Activated CD4-positive, alpha-beta T cell treated with anti-CD3 and anti-CD28 coated beads, Interleukin-2, amount 10 ng/mL, durations not matched to agents 7 days and 5 days (primary cell): ENCODE data around the gene KIF27. TPM values are rescaled to one million over a fixed set of nuclear protein-coding genes. Genes with fewer than 3 reads are reported as not detected.
A peak's percentile ranks its signal among the peaks of the same experiment; 100 is the strongest.

Experiments used
- CTCF ChIA-PET: fragments of 350-600 bp; sonication (Branson Sonifier 250); formaldehyde crosslinking; loops from one replicate; lab custom pipeline; 2021; ENCODE audit warnings: antibody characterized with exemption; lab: Charles Lee
- POLR2A ChIA-PET: fragments of 350-600 bp; sonication (Branson Sonifier 250); formaldehyde crosslinking; loops from one replicate; lab custom pipeline; 2021; ENCODE audit warnings: antibody characterized with exemption; lab: Charles Lee
- DNase-seq: peaks from one replicate; pipeline ENCODE4 v3.0.0-alpha.2; 2020
- H3K27ac Mint-ChIP-seq: one replicate; pipeline ENCODE4 v1.8.0; 2021; ENCODE audit warnings: mild to moderate bottlenecking, moderate library complexity, mixed read lengths
- H3K27me3 Mint-ChIP-seq: one replicate; pipeline ENCODE4 v1.8.0; 2021; ENCODE audit warnings: mixed read lengths
- H3K36me3 Mint-ChIP-seq: one replicate; pipeline ENCODE4 v1.8.0; 2021; ENCODE audit warnings: low read depth, mixed read lengths
- H3K4me1 Mint-ChIP-seq: one replicate; pipeline ENCODE4 v1.8.0; 2021; ENCODE audit warnings: mixed read lengths
- H3K4me3 Mint-ChIP-seq: one replicate; pipeline ENCODE4 v1.8.0; 2021; ENCODE audit warnings: mild to moderate bottlenecking, moderate library complexity, mixed read lengths
- H3K9me3 Mint-ChIP-seq: one replicate; pipeline ENCODE4 v1.8.0; 2021; ENCODE audit warnings: mixed read lengths
- total RNA-seq, 2 experiments: library from RNA; stranded (reverse); gene quantifications; one replicate each; pipeline ENCODE4 v1.2.3, GENCODE V29; 2021

Gene KIF27, protein sequence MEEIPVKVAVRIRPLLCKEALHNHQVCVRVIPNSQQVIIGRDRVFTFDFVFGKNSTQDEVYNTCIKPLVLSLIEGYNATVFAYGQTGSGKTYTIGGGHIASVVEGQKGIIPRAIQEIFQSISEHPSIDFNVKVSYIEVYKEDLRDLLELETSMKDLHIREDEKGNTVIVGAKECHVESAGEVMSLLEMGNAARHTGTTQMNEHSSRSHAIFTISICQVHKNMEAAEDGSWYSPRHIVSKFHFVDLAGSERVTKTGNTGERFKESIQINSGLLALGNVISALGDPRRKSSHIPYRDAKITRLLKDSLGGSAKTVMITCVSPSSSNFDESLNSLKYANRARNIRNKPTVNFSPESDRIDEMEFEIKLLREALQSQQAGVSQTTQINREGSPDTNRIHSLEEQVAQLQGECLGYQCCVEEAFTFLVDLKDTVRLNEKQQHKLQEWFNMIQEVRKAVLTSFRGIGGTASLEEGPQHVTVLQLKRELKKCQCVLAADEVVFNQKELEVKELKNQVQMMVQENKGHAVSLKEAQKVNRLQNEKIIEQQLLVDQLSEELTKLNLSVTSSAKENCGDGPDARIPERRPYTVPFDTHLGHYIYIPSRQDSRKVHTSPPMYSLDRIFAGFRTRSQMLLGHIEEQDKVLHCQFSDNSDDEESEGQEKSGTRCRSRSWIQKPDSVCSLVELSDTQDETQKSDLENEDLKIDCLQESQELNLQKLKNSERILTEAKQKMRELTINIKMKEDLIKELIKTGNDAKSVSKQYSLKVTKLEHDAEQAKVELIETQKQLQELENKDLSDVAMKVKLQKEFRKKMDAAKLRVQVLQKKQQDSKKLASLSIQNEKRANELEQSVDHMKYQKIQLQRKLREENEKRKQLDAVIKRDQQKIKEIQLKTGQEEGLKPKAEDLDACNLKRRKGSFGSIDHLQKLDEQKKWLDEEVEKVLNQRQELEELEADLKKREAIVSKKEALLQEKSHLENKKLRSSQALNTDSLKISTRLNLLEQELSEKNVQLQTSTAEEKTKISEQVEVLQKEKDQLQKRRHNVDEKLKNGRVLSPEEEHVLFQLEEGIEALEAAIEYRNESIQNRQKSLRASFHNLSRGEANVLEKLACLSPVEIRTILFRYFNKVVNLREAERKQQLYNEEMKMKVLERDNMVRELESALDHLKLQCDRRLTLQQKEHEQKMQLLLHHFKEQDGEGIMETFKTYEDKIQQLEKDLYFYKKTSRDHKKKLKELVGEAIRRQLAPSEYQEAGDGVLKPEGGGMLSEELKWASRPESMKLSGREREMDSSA (N-terminal part only)
- total RNA-seq = 1 to 10 TPM; 3.2 to 3.8 TPM

DNA sequence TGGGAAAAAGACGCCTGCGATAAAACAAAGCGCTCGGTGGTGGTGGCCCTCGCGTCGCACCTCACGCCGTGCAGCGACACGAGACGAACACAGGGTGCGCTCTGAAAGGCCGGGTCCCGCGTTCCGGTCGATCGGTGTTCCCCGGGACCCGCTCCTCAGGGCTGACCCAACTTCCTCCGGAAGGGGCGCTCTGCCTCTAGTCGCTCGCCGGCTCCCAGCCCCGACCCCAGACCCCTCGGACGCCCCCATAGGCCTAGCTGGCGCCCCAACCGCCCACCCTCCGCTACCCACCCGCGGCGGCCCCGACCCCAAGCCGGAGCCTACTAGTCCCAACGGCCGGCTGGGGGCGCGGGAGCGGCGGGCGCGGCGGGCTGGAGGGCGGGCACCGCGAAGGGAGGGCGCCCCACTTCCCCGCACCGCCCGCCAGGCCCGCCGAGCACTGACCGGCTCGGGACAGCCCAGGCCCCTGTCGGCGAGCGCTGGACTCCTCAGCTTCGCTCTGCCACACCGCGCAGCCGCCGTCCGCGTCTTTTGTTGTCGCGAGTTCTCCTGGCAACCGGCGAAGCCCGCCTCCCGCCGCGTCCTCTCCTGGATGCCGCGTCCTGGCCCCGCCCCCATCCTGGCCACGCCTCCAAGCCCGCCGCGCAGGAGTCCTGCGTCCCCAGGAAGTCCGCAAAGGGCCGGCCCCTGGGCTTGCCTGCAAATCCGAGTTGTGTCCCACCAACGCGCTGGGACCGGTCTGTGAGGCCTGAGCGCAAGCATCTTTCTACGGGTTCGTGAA, at the start of gene KIF27:
TSS of gene KIF27 (minus strand) at position 506 of the 781 bp plus-strand sequence. CDS start 5,841 bp downstream, outside the sequence.
- Mint-ChIP-seq H3K9me3 (no peaks in the 10 kb centered on the region), H3K27me3 (no peaks in the 10 kb centered on the region), H3K27ac (peak within 1 kb of the TSS; percentile 96), H3K4me1 (peaks cover 21% of the 10 kb centered on the region), H3K36me3 (peaks cover 2% of the 10 kb centered on the region), H3K4me3 (peak within 1 kb of the TSS; percentile 85)
- ChIA-PET POLR2A (interaction anchor here (0.7 kb wide), 1 partner anchor 54 kb away, joined by 5 read pairs; no protein-coding TSS in a partner anchor), CTCF (interaction anchor here (0.5 to 2.7 kb wide), 12 partner anchors 9 to 587 kb away, joined by 3 to 7 read pairs (median 3); partner anchors contain the start of gene IDNK)
- peak; percentile 97 for DNase-seq

DNA sequence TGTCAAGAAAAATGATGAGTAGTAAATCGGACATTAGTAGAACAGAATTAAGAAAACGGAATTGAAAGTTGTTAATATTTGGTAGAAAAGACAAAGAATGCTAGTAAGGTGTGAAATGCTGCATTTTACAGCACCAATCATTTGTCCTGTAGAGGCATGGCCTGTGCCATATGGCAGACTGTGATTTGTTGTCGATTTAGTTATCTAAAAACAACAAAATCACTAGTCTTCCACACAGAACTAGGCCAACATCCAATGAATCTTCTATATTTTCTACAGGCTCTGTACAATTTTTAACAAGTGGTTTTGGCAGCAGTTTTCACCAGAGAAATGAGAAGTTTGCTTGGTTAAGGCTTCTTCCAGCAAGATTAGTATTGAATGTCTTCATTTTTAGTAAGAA, 48.4 kb upstream of the KIF27 start:
- no peak for DNase-seq
- CTCF ChIA-PET = no interaction called here
- peaks cover 26% of the 10 kb centered on the region for H3K4me1 Mint-ChIP-seq
- H3K4me3 Mint-ChIP-seq = no peak overlapping the region
- H3K27ac Mint-ChIP-seq = no peak overlapping the region
- H3K27me3 Mint-ChIP-seq = no peaks in the 10 kb centered on the region
- POLR2A ChIA-PET = no interaction called here
- no peaks in the 10 kb centered on the region for H3K9me3 Mint-ChIP-seq
- H3K36me3 Mint-ChIP-seq = peaks cover 73% of the 10 kb centered on the region

DNA sequence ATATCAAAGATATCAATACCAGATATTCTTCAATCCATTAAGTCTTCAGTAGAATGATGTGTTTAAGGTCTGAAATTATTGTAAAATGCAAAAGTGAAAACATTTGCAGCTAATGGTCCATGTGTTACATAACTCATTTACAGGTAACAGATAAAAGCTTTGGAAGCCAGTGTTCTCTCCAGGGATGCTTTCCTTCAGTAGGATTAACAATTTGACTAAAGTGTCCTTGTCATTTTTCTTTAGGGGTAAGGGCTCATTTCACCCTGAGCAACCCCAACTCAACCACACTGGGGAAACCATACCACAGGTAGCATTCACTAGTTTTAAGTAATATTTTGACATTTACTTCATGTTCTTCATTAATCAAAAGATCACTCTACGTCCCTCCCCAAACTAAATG, 45.8 kb upstream of the KIF27 start:
- CTCF ChIA-PET = interaction anchor here (1.0 to 2.6 kb wide), 3 partner anchors 8 to 11 kb away, joined by 3 to 7 read pairs (median 3); no protein-coding TSS in a partner anchor
- no peak overlapping the region for H3K27ac Mint-ChIP-seq

DNA sequence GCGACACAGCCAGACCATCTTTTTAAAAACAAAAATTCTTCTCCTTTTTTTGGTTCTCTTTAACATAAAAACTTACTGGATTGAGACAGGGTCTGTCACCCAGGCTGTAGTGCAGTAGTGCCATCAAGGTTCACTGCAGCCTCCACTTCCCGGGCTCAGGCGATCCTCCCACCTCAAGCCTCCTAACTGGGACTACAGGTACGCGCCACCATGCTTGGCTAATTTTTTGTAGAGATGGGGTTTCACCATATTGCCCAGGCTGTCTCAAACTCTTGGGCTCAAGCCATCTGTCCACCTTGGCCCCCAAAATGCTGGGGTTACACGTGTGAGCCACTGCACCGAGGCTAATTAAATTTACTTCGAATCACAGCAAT, 45.0 kb upstream of the KIF27 start:
- Mint-ChIP-seq H3K4me1 (peaks cover 8% of the 10 kb centered on the region), H3K27me3 (no peaks in the 10 kb centered on the region), H3K27ac (no peak overlapping the region), H3K36me3 (peaks cover 43% of the 10 kb centered on the region), H3K4me3 (no peak overlapping the region), H3K9me3 (no peaks in the 10 kb centered on the region)
- no peak for DNase-seq
- ChIA-PET POLR2A (no interaction called here), CTCF (no interaction called here)

More for the DNA sequence above, 45.8 kb upstream of the KIF27 start:
- Mint-ChIP-seq H3K36me3 (peaks cover 52% of the 10 kb centered on the region), H3K9me3 (no peaks in the 10 kb centered on the region), H3K27me3 (no peaks in the 10 kb centered on the region), H3K4me3 (no peak overlapping the region), H3K4me1 (peaks cover 11% of the 10 kb centered on the region)
- DNase-seq = no peak
- POLR2A ChIA-PET = no interaction called here

DNA sequence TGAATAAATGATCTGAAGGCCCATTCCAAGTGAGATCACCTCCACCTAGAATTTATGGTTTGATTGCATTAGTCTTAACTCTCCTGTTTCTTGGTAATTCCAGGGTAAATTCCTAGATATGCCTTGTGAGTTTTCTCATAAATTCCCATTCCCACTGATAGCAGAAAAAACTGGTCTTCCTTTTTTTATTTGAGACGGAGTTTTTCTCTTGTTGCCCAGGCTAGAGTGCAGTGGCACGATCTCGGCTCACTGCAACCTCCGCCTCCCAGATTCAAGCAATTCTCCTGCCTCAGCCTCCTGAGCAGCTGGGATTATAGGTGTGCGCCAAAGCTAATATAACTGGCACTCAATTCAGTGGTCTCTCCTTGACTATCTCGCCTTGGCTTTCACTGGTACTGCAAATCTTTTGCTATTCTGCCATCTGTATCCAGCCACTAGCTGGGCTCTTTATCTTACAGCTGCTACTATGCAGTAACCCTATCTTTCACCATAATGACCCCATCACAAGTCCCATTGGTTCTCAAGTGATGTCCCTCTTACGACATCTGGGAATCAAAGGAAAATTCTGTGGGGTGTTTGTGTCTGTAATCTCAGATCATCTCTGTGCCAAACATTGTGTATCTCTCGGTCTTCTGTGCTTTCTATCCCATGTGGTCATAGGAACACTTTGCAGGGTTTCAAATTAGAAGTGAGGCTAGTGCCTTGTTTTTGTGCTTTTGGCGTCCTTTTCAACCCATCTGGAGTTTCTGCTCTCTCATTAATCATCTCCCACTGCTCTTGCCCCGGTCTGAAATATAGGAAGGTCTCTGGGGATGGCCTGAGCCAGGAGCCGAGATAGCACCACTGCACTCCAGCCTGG, 44.3 kb upstream of the KIF27 start:
- H3K9me3 Mint-ChIP-seq = no peaks in the 10 kb centered on the region
- peaks cover 37% of the 10 kb centered on the region for H3K36me3 Mint-ChIP-seq
- CTCF ChIA-PET = interaction anchor here (2.1 kb wide), 1 partner anchor 14 kb away, joined by 8 read pairs; the partner anchor contains the start of genes HNRNPK and RMI1
- H3K27ac Mint-ChIP-seq = no peak overlapping the region
- POLR2A ChIA-PET = no interaction called here
- no peaks in the 10 kb centered on the region for H3K27me3 Mint-ChIP-seq
- no peak for DNase-seq
- H3K4me1 Mint-ChIP-seq = peaks cover 5% of the 10 kb centered on the region
- H3K4me3 Mint-ChIP-seq = no peak overlapping the region

DNA sequence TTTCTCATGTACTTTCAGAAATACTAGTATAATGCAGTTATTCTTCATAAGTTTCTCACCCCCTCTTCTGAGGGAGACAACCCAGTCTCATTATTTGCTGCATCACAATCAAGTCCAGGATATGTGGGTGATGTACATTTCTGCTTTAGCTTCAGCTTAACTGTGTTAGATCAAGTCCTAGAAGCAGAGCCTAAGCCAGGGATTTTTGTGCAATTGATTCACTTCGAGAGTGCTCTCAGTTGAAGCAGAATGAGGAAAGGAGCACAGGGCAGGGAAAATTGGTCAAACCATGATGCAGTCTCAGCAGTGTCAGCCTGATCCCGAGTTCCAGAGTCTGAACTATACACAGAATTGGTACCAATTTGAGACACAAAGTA, 43.7 kb upstream of the KIF27 start:
- POLR2A ChIA-PET = no interaction called here
- CTCF ChIA-PET = interaction anchor here (2.1 kb wide), 1 partner anchor 15 kb away, joined by 8 read pairs; the partner anchor contains the start of genes HNRNPK and RMI1
- Mint-ChIP-seq H3K9me3 (no peaks in the 10 kb centered on the region), H3K36me3 (peaks cover 31% of the 10 kb centered on the region), H3K4me3 (no peak overlapping the region), H3K27me3 (no peaks in the 10 kb centered on the region), H3K4me1 (peaks cover 2% of the 10 kb centered on the region), H3K27ac (no peak overlapping the region)
- DNase-seq = no peak

DNA sequence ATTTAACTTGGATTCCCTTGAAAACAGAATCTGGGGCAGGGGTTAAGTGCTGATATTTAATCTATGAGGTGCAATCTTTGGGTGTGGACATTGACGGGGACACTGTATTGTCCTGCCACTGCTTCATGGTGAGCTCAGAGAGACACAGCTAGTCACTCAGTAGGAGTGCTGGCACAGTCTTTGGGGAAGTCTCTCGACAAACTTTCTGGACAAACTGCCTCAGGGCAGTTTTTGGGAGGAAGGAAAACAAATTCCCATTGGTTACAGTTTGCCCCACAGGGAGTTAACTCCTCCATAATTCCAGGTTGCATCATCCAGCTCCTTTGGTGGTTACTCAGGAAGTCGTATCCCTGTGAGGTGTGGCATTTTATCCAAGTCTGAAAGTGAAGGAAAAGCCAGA, 40.9 kb upstream of the KIF27 start:
- peaks cover 4% of the 10 kb centered on the region for H3K4me1 Mint-ChIP-seq
- H3K9me3 Mint-ChIP-seq = no peaks in the 10 kb centered on the region
- no peak for DNase-seq
- ChIA-PET CTCF (interaction anchor here (0.6 to 2.6 kb wide), 4 partner anchors 9 to 324 kb away, joined by 3 to 14 read pairs (median 4); no protein-coding TSS in a partner anchor), POLR2A (interaction anchor here (0.6 kb wide), 1 partner anchor 1396 kb away, joined by 3 read pairs; no protein-coding TSS in a partner anchor)
- no peak overlapping the region for H3K27ac Mint-ChIP-seq
- H3K36me3 Mint-ChIP-seq = peaks cover 8% of the 10 kb centered on the region
- H3K27me3 Mint-ChIP-seq = no peaks in the 10 kb centered on the region
- H3K4me3 Mint-ChIP-seq = no peak overlapping the region

DNA sequence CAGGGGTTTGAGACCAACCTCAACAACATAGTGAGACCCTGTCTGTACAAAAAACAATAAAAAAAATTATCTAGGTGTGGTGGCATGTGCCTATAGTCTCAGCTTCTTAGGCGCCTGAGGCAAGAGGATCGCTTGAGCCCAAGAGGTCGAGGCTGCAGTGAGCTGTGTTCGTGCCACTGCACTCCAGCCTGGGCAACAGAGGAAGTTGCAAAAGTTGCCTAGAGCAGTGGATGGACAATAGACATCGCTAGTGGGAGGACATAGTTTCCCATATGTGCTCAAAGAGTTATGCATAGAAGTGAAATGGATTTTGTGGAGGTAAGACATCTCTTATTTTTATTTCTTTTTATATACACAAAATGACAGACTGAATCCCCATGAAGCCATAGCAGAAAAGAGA, 39.8 kb upstream of the KIF27 start:
- H3K27ac Mint-ChIP-seq = no peak overlapping the region
- POLR2A ChIA-PET = no interaction called here
- CTCF ChIA-PET = interaction anchor here (1.2 to 1.4 kb wide), 2 partner anchors 12 to 19 kb away, joined by 4 read pairs; partner anchors contain the start of genes HNRNPK and RMI1
- no peak for DNase-seq
- H3K36me3 Mint-ChIP-seq = peaks cover 6% of the 10 kb centered on the region
- no peaks in the 10 kb centered on the region for H3K9me3 Mint-ChIP-seq
- H3K4me1 Mint-ChIP-seq = peaks cover 12% of the 10 kb centered on the region
- H3K27me3 Mint-ChIP-seq = no peaks in the 10 kb centered on the region
- H3K4me3 Mint-ChIP-seq = no peak overlapping the region

DNA sequence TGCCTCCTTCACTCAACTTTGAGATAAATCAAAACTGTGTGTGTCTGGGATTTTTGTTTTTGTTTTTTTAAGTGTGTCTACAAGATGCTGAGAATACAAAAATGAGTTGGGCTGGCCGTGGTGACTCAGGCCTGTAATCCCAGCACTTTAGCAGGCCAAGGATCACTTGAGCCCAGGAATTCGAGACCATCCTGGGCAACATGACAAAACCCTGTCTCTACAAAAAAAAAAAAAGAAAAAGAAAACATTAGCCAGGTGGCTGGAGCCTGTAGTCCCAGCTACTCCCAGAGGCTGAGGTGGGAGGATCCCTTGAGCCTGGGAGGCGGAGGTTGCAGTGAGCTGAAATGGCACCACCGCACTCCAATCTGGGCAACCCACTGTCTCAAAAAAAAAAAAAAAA, 37.8 kb upstream of the KIF27 start:
- no peak overlapping the region for H3K4me3 Mint-ChIP-seq
- ChIA-PET POLR2A (no interaction called here), CTCF (interaction anchor here (0.6 to 2.2 kb wide), 2 partner anchors 9 to 237 kb away, joined by 6 to 7 read pairs; no protein-coding TSS in a partner anchor)
- no peak for DNase-seq
- peaks cover 13% of the 10 kb centered on the region for H3K36me3 Mint-ChIP-seq
- no peak overlapping the region for H3K27ac Mint-ChIP-seq
- H3K9me3 Mint-ChIP-seq = no peaks in the 10 kb centered on the region
- H3K27me3 Mint-ChIP-seq = no peaks in the 10 kb centered on the region
- peaks cover 27% of the 10 kb centered on the region for H3K4me1 Mint-ChIP-seq

DNA sequence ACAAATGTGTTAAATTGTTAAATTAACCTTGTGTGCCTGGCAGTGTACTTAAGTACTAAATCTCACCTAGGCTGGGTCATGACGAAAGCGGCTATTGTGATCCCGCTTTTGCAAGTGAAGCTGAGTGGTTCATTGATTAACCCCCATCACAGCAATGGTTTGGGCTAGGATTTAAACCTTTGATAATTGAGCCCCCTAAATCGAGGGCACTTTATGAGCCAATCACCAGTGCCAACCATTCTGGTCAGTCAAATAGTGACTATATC, 35.9 kb upstream of the KIF27 start:
- Mint-ChIP-seq H3K4me3 (peak overlapping the region; percentile 94), H3K36me3 (peaks cover 14% of the 10 kb centered on the region), H3K4me1 (peaks cover 28% of the 10 kb centered on the region), H3K27ac (peak overlapping the region; percentile 94), H3K27me3 (no peaks in the 10 kb centered on the region), H3K9me3 (no peaks in the 10 kb centered on the region)
- ChIA-PET POLR2A (no interaction called here), CTCF (no interaction called here)
- no peak for DNase-seq
